ENCODE measurements around the gene MSS51.
A peak's percentile ranks its signal among the peaks of the same experiment; 100 is the strongest.
"Not testable (repeated sequence)": the region's sequence is repeated elsewhere in the genome, so short reads cannot be mapped to it uniquely, and the experiment has no call there.

MSS51 gene

GRCh38 chr10:73413528-73414229, 19.7 kb downstream of the MSS51 start, which contains the start of gene ANXA7:
Gene ANXA7, minus strand, starts transcription at chr10:73414058. Its CDS starts 13,202 bp downstream, at chr10:73400856.
- peak; percentile 93 for DNase-seq

- peak; percentile 41 for DNase-seq
Observed at GRCh38 chr10:73413108-73413527, 20.2 kb downstream of the MSS51 start.

GRCh38 chr10:73410897-73411296, 22.5 kb downstream of the MSS51 start:
- no peak for DNase-seq

GRCh38 chr10:73408978-73409521, 24.3 kb downstream of the MSS51 start:
- DNase-seq = no peak

GRCh38 chr10:73408061-73408460, 25.3 kb downstream of the MSS51 start:
- no peak for DNase-seq

- no peak for DNase-seq
Observed at GRCh38 chr10:73407495-73407894, 25.9 kb downstream of the MSS51 start.

GRCh38 chr10:73406846-73407245, 26.5 kb downstream of the MSS51 start:
- no peak for DNase-seq

- no peak for DNase-seq
Observed at GRCh38 chr10:73405556-73405955, 27.8 kb downstream of the MSS51 start.

- no peak for DNase-seq
Observed at GRCh38 chr10:73404690-73405089, 28.7 kb downstream of the MSS51 start.

- DNase-seq = no peak
Observed at GRCh38 chr10:73401636-73402035, 31.7 kb downstream of the MSS51 start.

GRCh38 chr10:73399063-73399462, 34.3 kb downstream of the MSS51 start:
- DNase-seq = no peak

GRCh38 chr10:73398024-73398423, 35.3 kb downstream of the MSS51 start:
- DNase-seq = no peak

- not testable (repeated sequence) for DNase-seq
Observed at GRCh38 chr10:73394325-73394724, 39.0 kb downstream of the MSS51 start.

- DNase-seq = no peak
Observed at GRCh38 chr10:73388228-73388627, 45.1 kb downstream of the MSS51 start.

GRCh38 chr10:73386583-73386982, 46.8 kb downstream of the MSS51 start:
- no peak for DNase-seq

- DNase-seq = no peak
Observed at GRCh38 chr10:73379064-73379748, 54.2 kb downstream of the MSS51 start.

- no peak for DNase-seq
Observed at GRCh38 chr10:73376679-73377078, 56.7 kb downstream of the MSS51 start.
